ENCODE results near the gene UCN2.
A peak's percentile ranks its signal among the peaks of the same experiment; 100 is the strongest.

The UCN2 gene

GRCh38 chr3:48588230-48588629 lies 24.6 kb upstream of the UCN2 start:
- no peak for DNase-seq

- no peak for DNase-seq
Measured at GRCh38 chr3:48587686-48588085, 24.1 kb upstream of the UCN2 start.

DNA sequence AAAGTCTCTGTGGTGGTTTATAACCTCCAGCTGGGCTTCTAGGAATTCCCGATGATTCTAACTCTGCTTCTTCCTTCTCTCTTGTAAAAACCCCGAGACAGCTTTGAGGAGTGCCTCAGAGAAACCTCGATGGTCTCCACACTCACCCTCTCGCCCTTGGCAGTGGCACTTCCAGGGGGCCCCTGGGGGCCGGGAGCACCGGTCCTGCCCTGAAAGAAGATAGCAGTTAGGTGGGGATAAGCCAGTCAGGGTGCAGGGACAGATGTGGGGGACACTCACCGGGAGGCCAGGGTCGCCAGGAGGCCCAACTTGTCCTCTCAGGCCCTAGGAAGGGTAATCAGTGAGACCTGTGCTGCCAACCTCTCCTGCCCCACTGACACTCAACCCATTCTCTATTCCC lies 21.8 kb upstream of the UCN2 start:
- DNase-seq, result no peak

- DNase-seq, result no peak
Measured at GRCh38 chr3:48584836-48585235, 21.3 kb upstream of the UCN2 start.

DNA sequence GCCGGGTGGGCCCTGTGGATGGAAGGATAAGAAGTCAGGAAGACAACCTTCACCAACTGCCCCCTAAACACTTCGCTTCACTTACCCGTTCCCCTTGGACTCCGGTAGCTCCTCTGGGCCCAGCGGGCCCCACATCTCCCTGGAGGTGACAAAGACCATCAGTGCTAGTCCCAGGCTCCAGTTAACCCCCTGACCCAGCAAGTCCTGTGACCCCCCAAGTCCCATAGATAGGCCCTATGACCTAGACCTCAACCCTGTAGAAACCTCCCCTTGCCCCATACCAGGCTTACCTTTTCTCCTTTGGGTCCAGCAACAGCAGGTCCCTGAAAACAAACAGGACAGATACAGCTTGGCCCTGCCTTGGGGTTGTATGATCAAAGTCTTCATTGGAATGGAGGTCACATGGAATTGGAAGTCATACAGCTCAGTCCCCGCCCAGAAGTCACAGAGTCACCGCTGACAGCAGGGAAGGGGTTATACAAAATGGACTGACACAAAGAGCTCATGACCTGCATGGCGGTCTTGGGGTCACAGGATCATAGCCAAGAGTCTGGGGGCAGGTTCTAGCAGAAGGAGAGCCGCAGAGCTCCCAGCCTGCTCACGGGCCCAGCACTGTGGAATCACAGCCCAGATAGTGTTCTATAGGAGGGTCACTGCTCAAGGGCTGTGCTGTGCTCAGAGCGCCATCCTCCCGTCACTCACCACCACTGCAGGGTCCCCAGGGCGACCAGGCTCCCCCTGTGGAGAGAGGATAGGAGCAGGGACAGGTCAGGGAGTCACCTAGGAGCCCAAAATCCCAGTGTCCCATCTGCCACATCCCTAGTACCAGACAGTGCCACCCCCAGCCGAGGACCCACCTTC lies 18.3 kb upstream of the UCN2 start:
- no peak for DNase-seq

- no peak for DNase-seq
Measured at GRCh38 chr3:48576647-48577046, 13.1 kb upstream of the UCN2 start.

GRCh38 chr3:48575366-48575765 lies 11.8 kb upstream of the UCN2 start:
- no peak for DNase-seq

- no peak for DNase-seq
Measured at GRCh38 chr3:48573973-48574585, 10.5 kb upstream of the UCN2 start.

DNA sequence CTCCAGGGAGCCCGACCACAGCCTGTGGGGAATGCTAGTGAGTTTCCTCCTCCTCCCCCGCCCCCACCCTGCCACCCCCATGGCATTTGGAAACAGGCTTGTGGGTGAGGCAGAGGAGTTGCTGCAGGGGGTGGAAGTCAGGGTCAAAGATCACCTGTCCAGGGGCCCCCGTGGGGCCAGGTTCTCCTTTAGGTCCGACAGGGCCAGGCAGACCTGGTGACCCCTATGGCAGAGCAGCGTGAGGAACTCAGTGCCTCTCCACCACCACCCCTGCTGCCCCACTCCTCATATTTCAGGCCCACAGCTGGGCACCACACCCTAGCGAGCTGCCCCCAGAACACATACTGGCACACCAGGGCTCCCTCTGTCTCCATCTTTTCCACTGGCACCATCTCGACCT lies 8.9 kb upstream of the UCN2 start:
- no peak for DNase-seq

DNA sequence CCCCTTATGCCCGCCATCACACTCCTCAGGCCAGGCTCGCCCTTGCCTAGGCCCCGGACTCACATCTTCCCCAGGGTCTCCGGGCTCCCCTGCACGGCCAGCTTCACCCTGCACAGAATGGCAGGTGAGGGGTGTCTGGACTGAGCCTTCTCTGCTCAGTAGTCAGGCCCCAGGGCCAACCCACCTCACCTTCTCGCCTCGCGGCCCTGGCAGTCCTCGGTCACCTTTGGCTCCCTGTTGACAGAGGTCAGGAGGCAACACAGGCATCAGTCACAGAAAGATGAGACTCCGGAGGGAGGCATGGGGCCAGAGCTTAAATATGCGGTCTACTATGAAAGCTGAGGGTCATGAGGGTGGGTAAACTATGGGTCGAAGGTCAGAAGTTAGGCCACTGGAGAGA lies 8.4 kb upstream of the UCN2 start:
- DNase-seq, result no peak

DNA sequence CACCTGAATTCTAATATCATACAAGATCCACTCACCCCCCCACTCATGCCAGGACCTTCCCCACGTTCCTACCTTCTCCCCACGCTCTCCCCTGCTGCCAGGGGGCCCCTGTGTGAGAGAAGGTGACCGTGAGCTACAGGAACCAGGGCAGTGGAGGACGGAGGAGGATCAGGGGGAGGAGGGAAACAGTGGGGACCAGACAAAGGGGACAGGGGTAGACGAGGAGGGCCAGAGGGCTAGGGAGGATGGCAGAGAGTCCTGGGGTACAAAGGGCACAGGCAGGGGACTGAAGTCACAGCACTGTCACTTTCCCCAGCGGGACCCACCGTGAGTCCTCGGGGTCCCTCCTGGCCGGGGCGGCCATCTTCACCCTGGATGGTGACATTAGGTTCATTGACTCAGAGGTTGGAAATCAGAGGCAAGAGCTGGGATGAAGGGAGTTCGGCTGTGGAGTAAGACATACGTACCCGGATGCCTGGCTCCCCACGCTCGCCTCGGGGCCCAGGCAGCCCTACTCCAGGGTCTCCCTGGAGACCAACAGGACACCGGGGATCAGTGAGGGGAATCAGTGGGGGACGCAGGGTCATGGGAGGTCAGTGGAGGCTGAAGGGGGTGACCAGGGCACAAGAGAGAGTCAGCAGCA lies 6.3 kb upstream of the UCN2 start:
- no peak for DNase-seq

DNA sequence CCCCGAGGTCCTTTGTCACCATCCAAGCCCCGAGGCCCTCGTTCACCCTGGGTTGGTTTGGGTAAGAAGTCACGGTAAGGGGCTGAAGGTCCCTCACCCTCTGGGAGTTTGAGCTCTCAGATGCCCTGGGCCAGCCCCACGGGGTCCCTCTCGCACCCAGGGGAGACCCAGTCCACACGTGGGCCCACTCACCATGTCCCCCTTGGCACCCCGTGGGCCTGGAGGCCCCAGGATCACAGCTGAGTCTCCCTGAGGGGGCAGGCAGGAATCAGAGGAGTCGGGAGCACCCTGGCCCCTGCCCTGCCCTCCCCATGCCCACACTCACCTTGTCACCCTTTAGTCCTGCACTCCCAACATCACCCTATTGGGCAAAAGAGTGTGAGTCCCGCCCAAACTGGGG lies 5.8 kb upstream of the UCN2 start:
- DNase-seq, result no peak

- DNase-seq, result no peak
Measured at GRCh38 chr3:48568476-48568875, 4.9 kb upstream of the UCN2 start.

GRCh38 chr3:48567500-48567899 lies 3.9 kb upstream of the UCN2 start:
- no peak for DNase-seq

DNA sequence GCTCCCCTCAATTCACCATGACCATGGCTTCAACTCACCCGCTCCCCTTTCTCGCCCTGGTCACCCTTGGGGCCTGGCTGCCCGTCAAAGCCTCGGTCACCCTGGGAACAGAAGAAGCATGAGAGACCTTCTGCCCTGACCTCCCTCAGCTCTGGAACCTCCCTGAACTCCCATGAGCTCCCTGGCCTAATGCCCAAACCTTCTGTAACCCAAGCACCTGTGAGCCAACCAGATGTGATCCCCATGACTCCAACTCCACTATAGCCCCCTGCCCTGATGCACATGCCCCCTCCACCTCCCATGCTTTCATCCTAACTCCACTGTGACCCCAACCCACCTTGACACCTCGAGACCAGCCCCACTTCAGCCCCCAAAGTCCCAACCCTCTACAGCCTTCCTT lies 3.5 kb upstream of the UCN2 start:
- no peak for DNase-seq

- DNase-seq, result no peak
Measured at GRCh38 chr3:48566401-48566760, 2.8 kb upstream of the UCN2 start.

GRCh38 chr3:48565591-48566400 lies 2.2 kb upstream of the UCN2 start:
- DNase-seq, result peak in 1 of 2 donors; percentile 41

- DNase-seq, result no peak
Measured at GRCh38 chr3:48565186-48565585, 1.6 kb upstream of the UCN2 start.

DNA sequence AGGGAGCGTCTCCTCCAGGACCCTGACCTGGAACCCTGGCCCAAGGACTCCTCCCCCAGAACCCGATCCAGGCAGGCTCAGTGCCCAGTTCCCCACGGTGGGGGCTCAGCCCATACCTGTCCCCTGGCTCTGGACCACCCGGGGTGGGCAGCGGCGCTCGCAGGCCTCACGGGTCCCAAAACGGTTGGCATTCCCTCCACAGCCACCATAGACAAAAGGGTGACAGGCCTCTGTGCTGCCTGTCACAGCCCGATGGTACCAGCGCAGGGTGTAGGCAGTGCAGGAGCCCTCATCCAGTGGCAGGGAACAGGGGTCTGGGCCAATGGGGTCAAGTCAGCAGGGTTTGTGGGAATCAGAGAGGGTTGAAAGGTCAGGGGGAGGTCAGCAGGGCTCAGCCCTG lies 1.1 kb upstream of the UCN2 start:
- no peak for DNase-seq

GRCh38 chr3:48564022-48564421 lies 441 bp upstream of the UCN2 start:
- peak; percentile 83 to 89 for DNase-seq

DNA sequence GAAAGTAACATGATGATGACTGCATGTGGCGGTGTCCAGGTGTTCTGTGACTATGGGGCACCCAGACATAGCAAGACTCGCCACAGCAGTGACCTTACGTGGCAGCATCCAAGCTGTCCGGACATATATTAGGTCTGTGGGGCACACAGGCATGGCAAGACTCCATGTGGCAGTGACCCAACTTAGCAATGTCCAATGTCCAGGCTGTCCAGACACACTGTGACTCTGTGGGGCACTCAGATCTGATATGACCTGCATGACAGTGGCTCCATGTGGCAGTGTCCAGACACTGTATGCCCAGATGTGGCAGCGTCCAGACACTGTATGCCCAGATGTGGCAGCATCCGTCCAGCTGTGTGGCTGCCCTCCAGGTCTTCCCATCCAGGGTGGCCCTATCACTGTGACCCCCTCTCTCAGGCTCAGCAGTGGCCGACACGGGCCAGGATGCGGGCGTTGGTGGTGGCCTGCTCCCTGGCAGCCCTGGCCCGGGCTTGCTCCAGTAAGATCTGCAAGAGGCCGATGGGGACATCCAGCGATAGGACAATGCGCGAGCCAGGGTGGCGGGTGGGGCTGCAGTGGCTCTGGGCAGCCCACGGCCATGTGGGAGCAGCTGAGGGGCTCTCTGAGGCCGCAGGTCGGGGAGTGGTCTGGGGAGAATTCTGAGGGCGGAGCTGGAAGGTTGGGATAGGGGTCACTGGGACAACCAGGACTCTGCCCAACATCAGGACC lies 1.1 kb downstream of the UCN2 start:
- DNase-seq, result no peak

DNA sequence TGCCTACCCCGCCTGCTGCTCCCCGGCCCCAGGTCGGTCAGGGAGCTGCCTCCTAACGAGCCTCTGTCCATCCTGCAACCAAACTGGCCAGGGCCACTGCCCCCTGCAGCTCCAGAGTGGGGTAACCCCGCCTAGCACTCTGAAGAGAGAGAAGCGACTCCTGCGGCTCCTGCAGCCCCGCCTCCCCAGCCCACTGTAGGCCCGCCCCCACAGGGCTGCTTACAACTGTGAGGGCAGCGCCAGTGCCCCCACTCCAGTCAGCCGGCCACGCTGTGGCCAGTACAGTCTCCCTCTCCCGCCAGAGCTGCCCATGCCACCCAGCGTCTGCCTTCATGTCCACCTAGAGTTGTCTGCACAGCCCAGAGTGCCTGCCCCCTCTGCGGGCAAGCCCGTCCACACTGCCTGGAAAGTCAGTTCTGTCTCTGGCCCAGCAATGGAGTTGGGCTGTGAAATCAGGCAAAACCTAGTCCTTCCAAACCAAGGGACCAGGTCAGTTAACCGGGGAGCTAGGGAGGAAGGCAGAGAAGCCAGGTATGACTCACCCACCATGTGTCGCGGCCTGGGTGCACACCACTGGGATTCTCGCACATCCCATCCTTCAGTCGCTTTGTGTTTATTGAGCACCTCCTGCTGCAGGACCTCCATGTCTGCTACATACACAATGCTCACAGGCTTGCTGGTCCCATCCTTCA lies 2.4 kb downstream of the UCN2 start:
- DNase-seq, result peak; percentile 53 to 66

Measured in inflammatory macrophage treated with lipopolysaccharide for 1 hour (primary cell).